DMS114 treated with DMSO at 0.1 percent for 48 hours (cell line): ENCODE data around the gene RAPGEF6.
"Not testable (repeated sequence)": the region's sequence is repeated elsewhere in the genome, so short reads cannot be mapped to it uniquely, and the experiment has no call there.

Experiments
- DNase-seq: peaks from one replicate; lab custom pipeline; 2025; ENCODE audit not compliant: unreplicated experiment; lab: John Stamatoyannopoulos, UW

RAPGEF6 gene

GRCh38 chr5:131644370-131644769 is 9.3 kb upstream of the RAPGEF6 start:
- DNase-seq: no peak

- no peak for DNase-seq
These were observed 6.5 kb upstream of the RAPGEF6 start for GRCh38 chr5:131641494-131641893.

GRCh38 chr5:131640043-131640856 is 5.2 kb upstream of the RAPGEF6 start:
- no peak for DNase-seq

GRCh38 chr5:131639148-131639547 is 4.1 kb upstream of the RAPGEF6 start:
- no peak for DNase-seq

DNA sequence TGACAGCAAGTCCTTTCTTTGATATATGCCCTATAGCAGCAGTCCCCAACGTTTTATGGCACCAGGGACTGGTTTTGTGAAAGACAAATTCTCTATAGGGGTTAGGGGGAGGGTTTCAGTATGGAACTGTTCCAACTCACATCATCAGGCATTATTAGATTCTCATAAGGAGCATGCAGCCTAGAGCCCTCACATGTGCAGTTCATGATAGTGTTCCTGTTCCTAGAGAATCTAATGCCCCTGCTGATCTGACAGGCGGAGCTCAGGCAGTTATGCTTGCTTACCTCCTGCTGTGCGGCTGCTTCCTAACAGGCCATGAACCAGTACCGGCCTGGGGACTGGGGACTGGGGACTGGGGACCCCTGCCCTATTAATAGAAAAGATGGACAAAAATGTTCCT is 2.7 kb upstream of the RAPGEF6 start:
- DNase-seq: no peak

GRCh38 chr5:131635684-131636572 is 899 bp upstream of the RAPGEF6 start:
- DNase-seq: no peak

- peak; percentile 35 for DNase-seq
These were observed 398 bp downstream of the RAPGEF6 start for GRCh38 chr5:131634666-131634995.

DNA sequence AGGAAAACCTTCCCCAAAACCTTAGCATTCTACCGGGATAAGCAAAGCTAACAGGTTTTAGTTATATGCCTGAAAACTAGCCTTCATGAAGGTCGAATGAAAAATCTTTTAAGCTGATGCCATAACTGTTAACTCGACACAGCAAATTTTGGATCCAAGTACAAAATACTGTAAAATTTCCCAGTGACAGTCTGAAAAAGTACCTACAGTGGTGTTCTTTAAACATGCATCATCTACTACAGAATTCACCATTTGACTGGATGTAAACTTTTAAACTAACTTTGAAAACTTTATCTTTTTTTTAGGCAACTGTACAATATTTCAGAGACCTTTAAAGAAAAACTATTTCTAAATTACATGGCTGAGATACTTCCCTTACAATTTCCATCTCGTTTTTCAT is 791 bp downstream of the RAPGEF6 start:
- no peak for DNase-seq

DNA sequence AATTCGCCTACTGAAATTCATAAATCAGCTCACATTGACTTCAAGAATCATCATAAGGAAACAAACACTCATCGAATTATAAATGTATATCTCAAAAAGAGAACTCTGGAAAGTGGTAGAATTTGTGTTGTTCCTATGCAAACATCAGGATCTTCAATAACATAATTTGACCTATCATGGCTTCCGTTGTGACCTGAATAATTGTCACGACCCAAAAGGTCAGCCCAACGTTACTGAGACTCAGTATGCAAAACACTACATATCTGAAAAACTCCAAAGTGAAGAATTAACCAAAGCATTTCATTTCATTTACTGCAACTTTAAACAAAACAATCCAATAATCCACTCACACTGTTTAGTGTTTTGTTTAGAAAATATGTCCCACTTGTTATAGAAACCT is 1.2 kb downstream of the RAPGEF6 start:
- no peak for DNase-seq

GRCh38 chr5:131630963-131631350 is 4.1 kb downstream of the RAPGEF6 start:
- no peak for DNase-seq

DNA sequence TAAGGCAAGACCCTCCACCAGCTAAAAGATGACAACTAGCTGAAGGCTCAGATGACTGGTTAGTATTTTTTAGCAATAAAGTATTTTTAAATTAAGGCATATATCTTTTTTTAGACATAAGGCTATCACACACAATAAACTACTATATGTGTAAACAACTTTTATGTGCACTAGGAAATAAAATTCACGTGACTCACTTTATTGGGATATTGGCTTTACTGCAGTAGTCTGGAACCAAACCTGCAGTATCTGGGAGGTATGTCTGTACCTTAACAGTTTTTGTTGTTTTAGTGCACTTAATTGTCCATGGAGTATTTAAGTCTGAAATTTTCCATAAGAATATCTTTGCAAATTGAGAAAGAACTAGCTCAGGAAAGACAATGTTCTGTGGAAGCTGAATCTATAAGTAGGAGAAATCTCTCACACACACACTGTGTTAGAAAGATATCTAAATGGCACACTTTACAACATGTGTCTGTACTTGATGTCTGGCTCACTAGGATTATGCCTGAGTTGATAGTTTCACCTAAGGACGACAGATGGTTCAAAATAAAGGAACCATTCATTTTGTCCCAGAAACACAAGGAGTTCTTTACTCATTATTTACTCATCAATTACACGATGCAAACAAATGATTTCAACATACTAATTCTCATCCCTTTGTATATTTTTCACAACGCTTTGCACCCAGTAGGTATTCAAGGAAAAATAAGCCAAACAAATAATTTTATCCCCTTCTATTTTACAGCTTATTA is 4.6 kb downstream of the RAPGEF6 start:
- no peak for DNase-seq

- DNase-seq: no peak
These were observed 6.0 kb downstream of the RAPGEF6 start for GRCh38 chr5:131628990-131629389.

DNA sequence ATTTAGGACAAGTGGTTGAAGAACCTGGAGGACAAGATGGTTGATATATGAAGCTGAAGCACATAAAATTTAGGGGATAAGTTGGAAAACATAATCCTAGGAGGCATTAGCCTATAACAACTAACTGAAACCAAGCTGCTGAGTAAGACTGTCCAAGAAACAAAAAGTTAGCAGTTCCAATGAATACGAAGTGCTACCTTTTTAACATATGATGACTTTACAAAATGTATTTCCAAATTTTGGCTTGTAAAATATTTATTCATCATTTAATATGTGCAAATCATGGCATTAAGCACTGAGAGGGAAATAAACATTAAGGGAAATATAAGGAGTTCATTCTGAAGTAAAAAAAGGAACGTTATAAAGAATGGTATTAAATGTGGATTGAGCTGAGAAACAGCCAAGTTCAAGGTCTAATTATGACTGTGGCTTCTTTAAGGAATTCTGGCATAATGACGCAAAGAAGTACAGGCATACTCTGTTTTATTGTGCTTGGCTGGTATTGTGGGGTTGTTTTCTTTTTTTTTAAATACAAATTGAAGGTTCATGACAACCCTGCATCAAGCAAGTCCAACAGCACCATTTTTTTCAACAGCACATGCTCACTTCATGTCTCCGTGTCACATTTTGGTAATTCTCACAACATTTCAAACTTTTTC is 7.7 kb downstream of the RAPGEF6 start:
- DNase-seq: no peak

DNA sequence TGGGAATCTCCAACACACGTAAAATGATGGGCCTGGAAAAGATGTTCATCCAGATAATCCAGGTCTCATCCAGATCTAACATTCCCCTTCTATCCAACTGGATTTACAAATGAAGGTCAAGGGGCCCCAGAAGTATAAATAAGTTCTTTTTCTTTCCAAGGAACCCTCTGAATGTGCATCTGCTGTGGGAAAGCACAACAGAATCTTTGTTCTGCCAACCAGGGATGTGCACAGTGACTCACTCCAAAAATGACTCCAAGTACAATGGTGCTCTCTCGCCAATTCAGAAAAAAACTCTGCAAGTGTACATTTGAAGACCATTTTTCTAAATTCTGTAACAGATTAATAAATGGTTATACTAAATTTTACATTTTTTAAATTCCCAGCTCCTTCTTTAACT is 12.4 kb downstream of the RAPGEF6 start:
- DNase-seq: no peak

- DNase-seq: not testable (repeated sequence)
These were observed 13.9 kb downstream of the RAPGEF6 start for GRCh38 chr5:131621164-131621563.

DNA sequence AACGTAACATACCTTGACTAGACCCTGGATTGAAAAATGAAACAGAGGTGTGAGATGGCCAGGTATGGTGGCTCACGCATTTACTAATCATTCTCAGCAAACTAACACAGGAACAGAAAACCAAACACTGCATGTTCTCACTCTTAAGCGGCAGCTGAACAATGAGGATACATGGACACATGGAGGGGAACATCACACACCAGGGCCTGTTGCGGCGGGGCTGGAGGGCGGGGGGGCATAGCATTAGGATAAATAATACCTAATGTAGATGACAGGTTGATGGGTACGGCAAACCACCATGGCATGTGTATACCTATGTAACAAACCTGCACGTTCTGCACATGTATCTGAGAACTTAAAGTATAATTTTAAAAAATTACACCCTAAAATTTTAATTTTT is 15.9 kb downstream of the RAPGEF6 start:
- DNase-seq: no peak

GRCh38 chr5:131617140-131617822 is 17.7 kb downstream of the RAPGEF6 start:
- DNase-seq: no peak

DNA sequence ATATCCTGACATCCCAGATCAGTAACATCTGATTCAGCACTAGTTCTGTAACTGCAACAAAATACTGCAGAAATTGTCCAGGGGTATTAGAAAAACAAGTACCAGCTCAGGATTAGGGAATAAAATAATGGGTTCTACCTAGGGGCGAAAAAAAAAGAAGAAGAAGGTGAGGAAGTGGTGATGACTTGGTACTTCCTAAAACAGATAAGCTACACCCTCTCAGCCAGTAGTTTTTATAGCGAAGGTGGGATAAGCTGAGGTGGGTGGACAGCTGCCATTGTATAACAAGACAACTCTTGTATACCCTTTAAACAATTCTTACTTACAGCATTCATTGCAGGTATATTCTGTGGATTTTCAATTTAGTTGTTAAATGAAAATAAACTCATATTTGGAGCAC is 19.1 kb downstream of the RAPGEF6 start:
- DNase-seq: no peak

GRCh38 chr5:131613423-131613822 is 21.6 kb downstream of the RAPGEF6 start:
- DNase-seq: no peak

DNA sequence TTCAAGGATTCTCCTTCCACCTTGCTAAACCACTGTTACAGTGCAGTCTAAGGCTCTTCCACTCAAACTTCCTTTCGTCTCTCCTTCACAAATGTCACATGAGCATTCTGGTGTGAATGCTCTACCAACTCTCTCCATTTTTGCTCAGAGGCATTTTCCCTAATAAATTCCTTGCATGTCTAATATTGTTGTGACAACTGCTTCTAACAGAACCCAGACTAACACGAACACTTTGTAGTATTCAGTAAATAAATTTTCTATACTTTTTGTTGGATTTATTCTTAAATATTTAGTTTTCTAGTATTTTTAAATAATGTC is 24.0 kb downstream of the RAPGEF6 start:
- DNase-seq: no peak
